ENCODE data around the gene WNT4.

- TF ChIP-seq, protein P1, sequence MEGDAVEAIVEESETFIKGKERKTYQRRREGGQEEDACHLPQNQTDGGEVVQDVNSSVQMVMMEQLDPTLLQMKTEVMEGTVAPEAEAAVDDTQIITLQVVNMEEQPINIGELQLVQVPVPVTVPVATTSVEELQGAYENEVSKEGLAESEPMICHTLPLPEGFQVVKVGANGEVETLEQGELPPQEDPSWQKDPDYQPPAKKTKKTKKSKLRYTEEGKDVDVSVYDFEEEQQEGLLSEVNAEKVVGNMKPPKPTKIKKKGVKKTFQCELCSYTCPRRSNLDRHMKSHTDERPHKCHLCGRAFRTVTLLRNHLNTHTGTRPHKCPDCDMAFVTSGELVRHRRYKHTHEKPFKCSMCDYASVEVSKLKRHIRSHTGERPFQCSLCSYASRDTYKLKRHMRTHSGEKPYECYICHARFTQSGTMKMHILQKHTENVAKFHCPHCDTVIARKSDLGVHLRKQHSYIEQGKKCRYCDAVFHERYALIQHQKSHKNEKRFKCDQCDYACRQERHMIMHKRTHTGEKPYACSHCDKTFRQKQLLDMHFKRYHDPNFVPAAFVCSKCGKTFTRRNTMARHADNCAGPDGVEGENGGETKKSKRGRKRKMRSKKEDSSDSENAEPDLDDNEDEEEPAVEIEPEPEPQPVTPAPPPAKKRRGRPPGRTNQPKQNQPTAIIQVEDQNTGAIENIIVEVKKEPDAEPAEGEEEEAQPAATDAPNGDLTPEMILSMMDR (IDR thresholded peaks at IDR 0.05), result no peak
- TF ChIP-seq POLR2AphosphoS5 (IDR thresholded peaks at IDR 0.05; ENCODE audit: low read depth, low read length), result no peak
- TF ChIP-seq SIN3A (IDR thresholded peaks at IDR 0.05; ENCODE audit: borderline replicate concordance, insufficient read depth, low read depth, low read length), result no peak
These were observed 15.8 kb upstream of the WNT4 start for GRCh38 chr1:22158654-22159053.
